ENCODE measurements around the gene JARID2. TPM values are rescaled to one million over a fixed set of nuclear protein-coding genes. Genes with fewer than 3 reads are reported as not detected.

Gene JARID2
- total and polyA plus RNA-seq, 9 of the 15 experiments (the other 6 are each of a cell fraction or from before 2014, with no cell fraction given): 5.0 to 29.0 (median 15.6) TPM

GRCh38 chr6:15386110-15386755, 140.4 kb downstream of the JARID2 start (continued):
- TF ChIP-seq SFPQ (IDR thresholded peaks at IDR 0.05; ENCODE audit: low read depth, low read length) (no peak), CEBPG (CRISPR knock-in tag; IDR thresholded peaks at IDR 0.05) (no peak), CEBPG (tag; conservative IDR thresholded peaks at IDR 0.05 in 1 of 2, IDR thresholded peaks at IDR 0.05 in 1 of 2) (no peak), SRSF7 (optimal IDR thresholded peaks at IDR 0.05; ENCODE audit: low read depth, low read length) (no peak), AFF4 (CRISPR knock-in tag; IDR thresholded peaks at IDR 0.05) (no peak), CBX8 (IDR thresholded peaks at IDR 0.05; ENCODE audit: borderline replicate concordance, extremely low read depth, low read depth, low read length, poor library complexity, severe bottlenecking) (no peak), ZNF695 (CRISPR knock-in tag; IDR thresholded peaks at IDR 0.05) (no peak), SMARCB1 (IDR thresholded peaks at IDR 0.05; ENCODE audit: insufficient read length, low read depth) (no peak), HNRNPLL (IDR thresholded peaks at IDR 0.05; ENCODE audit: low read depth, low read length, poor library complexity, severe bottlenecking) (peak; percentile 2), BRF2 (IDR thresholded peaks at IDR 0.05; ENCODE audit: borderline replicate concordance, insufficient read depth, insufficient read length) (no peak), HCFC1 (IDR thresholded peaks at IDR 0.05; ENCODE audit: low read depth, low read length) (no peak), FOXA1 (IDR thresholded peaks at IDR 0.05; ENCODE audit: borderline replicate concordance) (no peak), THAP12 (CRISPR knock-in tag; IDR thresholded peaks at IDR 0.05) (no peak), U2AF2 (optimal IDR thresholded peaks at IDR 0.05; ENCODE audit: low read depth, low read length) (no peak), PHF21A (IDR thresholded peaks at IDR 0.05; ENCODE audit: borderline replicate concordance, low read depth) (no peak), FOSL1 (tag; conservative IDR thresholded peaks at IDR 0.05) (no peak)

Data from K562 (cell line).